GM12878 (cell line): ENCODE measurements around the gene GSC2. TPM values are rescaled to one million over a fixed set of nuclear protein-coding genes. Genes with fewer than 3 reads are reported as not detected.

Source experiments
- ATAC-seq: fragments of 200-7000 bp; cut with Tn5 transposase; 3 replicates; pipeline ENCODE4 v1.9.1; 2020; ENCODE audit warnings: mild to moderate bottlenecking, moderate library complexity
- BruUV-seq: library from RNA; stranded (reverse); fragments of 400-500 nt; replicated peaks from 2 replicates; lab custom pipeline; 2021; lab: Mats Ljungman, UMichigan
- CTCF ChIA-PET: fragments of 300-600 bp; sonication (Branson Sonifier 250); formaldehyde crosslinking; extraction: SDS; loops from one replicate; lab custom pipeline; 2021; ENCODE audit warnings: inconsistent platforms; lab: Yijun Ruan, JAX
- POLR2A ChIA-PET: fragments of 350-600 bp; formaldehyde crosslinking; extraction: SDS; loops from one replicate; lab custom pipeline; 2021; ENCODE audit warnings: inconsistent platforms; lab: Charles Lee
- RAD21 ChIA-PET: fragments of 300-600 bp; sonication (Branson Sonifier 250); formaldehyde crosslinking; loops from one replicate; lab custom pipeline; 2023; ENCODE audit warnings: antibody characterized with exemption; ENCODE audit not compliant: unreplicated experiment; lab: Charles Lee
- SMC1A ChIA-PET: fragments of 300-600 bp; sonication (Branson Sonifier 250); formaldehyde crosslinking; loops from one replicate; lab custom pipeline; 2023; ENCODE audit not compliant: unreplicated experiment, uncharacterized antibody; lab: Charles Lee
- DNase-seq: peaks from one replicate; pipeline ENCODE4 v3.0.0-alpha.2; 2011; ENCODE audit warnings: low read depth, low spot score
- FAIRE-seq: peaks from 3 replicates; lab custom pipeline; 2011; peaks lifted over from hg19 to GRCh38; lab: Jason Lieb, UNC
- H2AFZ ChIP-seq: 2 replicates; pipeline ENCODE4 v1.6.0; 2011; ENCODE audit warnings: low read depth, low read length, control low read depth; ENCODE audit not compliant: control insufficient read depth
- H3K27ac ChIP-seq: 2 replicates; pipeline ENCODE4 v1.5.1; 2011; ENCODE audit warnings: control low read depth; ENCODE audit not compliant: control insufficient read depth, insufficient read depth
- H3K27me3 ChIP-seq, 2 experiments: replicated peaks in 1 of 2; 2 replicates each; pipeline versions ENCODE4 v1.6.0 to v1.6.1; 2011; ENCODE audit warnings: low read length in 1 of 2; ENCODE audit not compliant: control insufficient read depth in 2 of 2, insufficient read depth in 2 of 2
- H3K36me3 ChIP-seq, 2 experiments: 2 replicates each; pipeline ENCODE4 v1.5.1; 2011; ENCODE audit warnings: low read length in 1 of 2; ENCODE audit not compliant: control insufficient read depth in 2 of 2, insufficient read depth in 2 of 2
- H3K4me1 ChIP-seq: 2 replicates; pipeline ENCODE4 v1.6.1; 2011; ENCODE audit warnings: mild to moderate bottlenecking, low read length, moderate library complexity, mixed read lengths; ENCODE audit not compliant: control insufficient read depth, insufficient read depth
- H3K4me2 ChIP-seq: 2 replicates; pipeline ENCODE4 v1.6.0; 2011; ENCODE audit warnings: control low read depth; ENCODE audit not compliant: control insufficient read depth, insufficient read depth
- H3K4me3 ChIP-seq: fragments of 200-600 bp; sonication (generic); 2 replicates; pipeline ENCODE4 v1.5.1; 2016
- H3K79me2 ChIP-seq: 2 replicates; pipeline ENCODE4 v1.6.0; 2011; ENCODE audit warnings: low read length; ENCODE audit not compliant: control insufficient read depth, insufficient read depth
- H3K9ac ChIP-seq: 2 replicates; pipeline ENCODE4 v1.8.0; 2011; ENCODE audit warnings: low read length, control low read depth, mixed read lengths; ENCODE audit not compliant: control insufficient read depth, insufficient read depth
- H3K9me3 ChIP-seq: replicated peaks from 3 replicates; pipeline ENCODE4 v1.5.1; 2011; ENCODE audit warnings: mild to moderate bottlenecking, low read length; ENCODE audit not compliant: control insufficient read depth, insufficient read depth
- H4K20me1 ChIP-seq: 2 replicates; pipeline ENCODE4 v1.6.0; 2011; ENCODE audit not compliant: control insufficient read depth, insufficient read depth
- ASH2L ChIP-seq: fragments of 300-600, 200-600 bp; sonication (generic); IDR thresholded peaks from 2 replicates; pipeline ENCODE4 v1.6.1; 2017; ENCODE audit warnings: low read depth, mild to moderate bottlenecking, borderline replicate concordance
- BRCA1 ChIP-seq: IDR thresholded peaks from 2 replicates; pipeline ENCODE4 v1.6.1; 2011; ENCODE audit warnings: low read depth, low read length, improper control_type of control experiment
- IRF5 ChIP-seq: fragments of 450-650 bp; IDR thresholded peaks from 2 replicates; pipeline ENCODE4 v1.6.1; 2017; ENCODE audit warnings: borderline replicate concordance
- NFYA ChIP-seq: IDR thresholded peaks from 2 replicates; pipeline ENCODE4 v1.6.1; 2011; ENCODE audit warnings: low read depth, mild to moderate bottlenecking, low read length, improper control_type of control experiment, borderline replicate concordance
- NRF1 ChIP-seq: conservative IDR thresholded peaks from 2 replicates; pipeline ENCODE4 v1.6.1; 2011; ENCODE audit warnings: mild to moderate bottlenecking, low read depth, low read length, improper control_type of control experiment
- POLR2A ChIP-seq: IDR thresholded peaks from 2 replicates; pipeline ENCODE4 v1.6.1; 2011; ENCODE audit warnings: low read depth, mild to moderate bottlenecking, low read length
- SRF ChIP-seq, 2 experiments: IDR thresholded peaks; 2 replicates each; pipeline ENCODE4 v1.6.1; 2011; ENCODE audit warnings: low read depth in 2 of 2, low read length in 2 of 2, mild to moderate bottlenecking in 1 of 2, moderate library complexity in 1 of 2
- STAT3 ChIP-seq: IDR thresholded peaks from 2 replicates; pipeline ENCODE4 v1.6.1; 2011; ENCODE audit warnings: low read depth, low read length, improper control_type of control experiment
- SUPT20H ChIP-seq: IDR thresholded peaks from 2 replicates; pipeline ENCODE4 v1.6.1; 2011; ENCODE audit warnings: low read depth, mild to moderate bottlenecking, low read length, moderate library complexity, borderline replicate concordance; ENCODE audit not compliant: control insufficient read depth
- YBX1 ChIP-seq: fragments of 450-650 bp; IDR thresholded peaks from 2 replicates; pipeline ENCODE4 v1.6.1; 2016; ENCODE audit warnings: antibody characterized with exemption
- WGBS: methylation state at CpG from one replicate; pipeline ENCODE4 v1.1.6; 2016; ENCODE audit warnings: low lambda C conversion rate; ENCODE audit not compliant: insufficient replicate concordance, insufficient coverage; ENCODE audit errors: missing lambda C conversion rate; 5-methylcytosine and 5-hydroxymethylcytosine counted together
- in situ Hi-C: fragments of 300-500 bp; cut with MboI; formaldehyde crosslinking; loops from 9 replicates; pipeline ENCODE4 v1.14.3; 2018; ENCODE audit warnings: mixed read lengths
- intact Hi-C: fragments of 100-400 bp; cut with micrococcal nuclease; formaldehyde crosslinking; loops from one replicate; pipeline ENCODE4 v1.14.2; 2022; ENCODE audit not compliant: unreplicated experiment
- polyA plus RNA-seq, 11 experiments: library from polyadenylated mRNA; depleted of rRNA in 4 of 11; unstranded in 6 of 11; stranded (reverse) in 5 of 11; fragments of >200 nt; fragmentation: Nextera tagmentation in 4 of 11; fragmentation: Illumina TruSeq in 1 of 11; extraction: Ambion mirVana in 4 of 11; extraction: Trizol in 1 of 11; gene quantifications; 1 replicate in 1 of 11; 2 replicates in 10 of 11; pipeline versions ENCODE4 v1.2.1 to v1.2.3, GENCODE V29; 2011 to 2016; ENCODE audit warnings: inconsistent platforms in 2 of 11, missing spikeins in 2 of 11, low read depth in 1 of 11
- total RNA-seq, 4 experiments: library from RNA; depleted of rRNA in 3 of 4; stranded (reverse); fragments of >200 nt in 3 of 4; fragmentation: Illumina TruSeq in 1 of 4; extraction: Trizol in 1 of 4; gene quantifications; 2 replicates each; pipeline versions ENCODE4 v1.2.1 to v1.2.3, GENCODE V29; 2013 to 2021
- TF ChIP-seq, protein P1 (sequence below): fragments of 150-350 bp; IDR thresholded peaks from 2 replicates; pipeline ENCODE4 v1.6.1; 2016; ENCODE audit warnings: low read depth, low read length

The GSC2 gene
- total and polyA plus RNA-seq, 10 of the 15 experiments (the other 5 are each of a cell fraction or from before 2014, with no cell fraction given), result not detected

- TF ChIP-seq POLR2A, result no peak
These were observed 36.7 kb downstream of the GSC2 start (continued) for GRCh38 chr22:19113429-19113828.

- Histone ChIP-seq H3K4me3 (no peak overlapping the region), H4K20me1 (peaks cover 2% of the 10 kb centered on the region; the same call in 1 of the 2 replicates), H2AFZ (no peak overlapping the region), H3K9ac (no peak overlapping the region), H3K4me2 (no peak overlapping the region), H3K36me3 (peaks cover 0 to 5% of the 10 kb centered on the region in 2 experiments; a peak in 2 of 4 replicates), H3K79me2 (peaks cover 73% of the 10 kb centered on the region), H3K27me3 (no peaks in the 10 kb centered on the region), H3K9me3 (no peaks in the 10 kb centered on the region), H3K4me1 (peaks cover 15% of the 10 kb centered on the region), H3K27ac (no peak overlapping the region)
- ATAC-seq (no peak), DNase-seq (no peak), FAIRE-seq (no peak)
- ChIA-PET CTCF (interaction anchor here (0.8 to 2.2 kb wide), 4 partner anchors 10 to 518 kb away, joined by 3 to 7 read pairs (median 4); partner anchors contain the start of genes DGCR2 and ESS2), RAD21 (no interaction called here), POLR2A (no interaction called here), SMC1A (interaction anchor here (0.6 to 0.7 kb wide), 2 partner anchors 156 to 1360 kb away, joined by 3 read pairs; no protein-coding TSS in a partner anchor)
- WGBS, result 71% methylated on average over 3 of the region's 3 CpGs
- no TSS peak for BruUV-seq
- in situ Hi-C loops, result no loop called here
- intact Hi-C loops, result no loop called here
- no peak for TF ChIP-seq YBX1
- TF ChIP-seq BRCA1, result no peak
- no peak for TF ChIP-seq SUPT20H
- no peak for TF ChIP-seq NRF1
These were observed 38.5 kb downstream of the GSC2 start for GRCh38 chr22:19111584-19111983.

- ChIA-PET SMC1A (interaction anchor here (0.7 to 1.8 kb wide), 3 partner anchors 10 to 1360 kb away, joined by 3 to 6 read pairs (median 4); partner anchors contain the start of gene DGCR2), POLR2A (interaction anchor here (0.6 kb wide), 1 partner anchor 68 kb away, joined by 3 read pairs; the partner anchor contains the start of gene SLC25A1), RAD21 (interaction anchor here (0.8 to 1.4 kb wide), 3 partner anchors 11 to 68 kb away, joined by 3 to 4 read pairs (median 3); partner anchors contain the start of gene DGCR2), CTCF (interaction anchor here (0.8 to 2.2 kb wide), 7 partner anchors 11 to 519 kb away, joined by 3 to 7 read pairs (median 5); partner anchors contain the start of genes DGCR2 and ESS2)
- no peak overlapping the region for H2AFZ ChIP-seq
- no peak overlapping the region for H3K4me3 ChIP-seq
- peaks cover 73% of the 10 kb centered on the region for H3K79me2 ChIP-seq
- H3K9me3 ChIP-seq, result no peaks in the 10 kb centered on the region
- peaks cover 2% of the 10 kb centered on the region; the same call in 1 of the 2 replicates for H4K20me1 ChIP-seq
- H3K36me3 ChIP-seq, result peaks cover 0 to 5% of the 10 kb centered on the region in 2 experiments; a peak in 2 of 4 replicates
- peaks cover 15% of the 10 kb centered on the region for H3K4me1 ChIP-seq
- no peak for ATAC-seq
- WGBS, result 100% methylated on average over 3 of the region's 3 CpGs
- BruUV-seq, result no TSS peak
- no peak for DNase-seq
- H3K9ac ChIP-seq, result no peak overlapping the region
- FAIRE-seq, result no peak
- no peaks in the 10 kb centered on the region for H3K27me3 ChIP-seq
- in situ Hi-C loops, result no loop called here
- H3K4me2 ChIP-seq, result no peak overlapping the region
- intact Hi-C loops, result no loop called here
- H3K27ac ChIP-seq, result no peak overlapping the region
- no peak for TF ChIP-seq IRF5
- TF ChIP-seq STAT3, result no peak
- TF ChIP-seq ASH2L, result no peak
- TF ChIP-seq SRF (IDR thresholded peaks at IDR 0.05; ENCODE audit: low read depth in 2 of 2, low read length in 2 of 2), result no peak
- TF ChIP-seq NFYA, result no peak
- TF ChIP-seq, protein P1, sequence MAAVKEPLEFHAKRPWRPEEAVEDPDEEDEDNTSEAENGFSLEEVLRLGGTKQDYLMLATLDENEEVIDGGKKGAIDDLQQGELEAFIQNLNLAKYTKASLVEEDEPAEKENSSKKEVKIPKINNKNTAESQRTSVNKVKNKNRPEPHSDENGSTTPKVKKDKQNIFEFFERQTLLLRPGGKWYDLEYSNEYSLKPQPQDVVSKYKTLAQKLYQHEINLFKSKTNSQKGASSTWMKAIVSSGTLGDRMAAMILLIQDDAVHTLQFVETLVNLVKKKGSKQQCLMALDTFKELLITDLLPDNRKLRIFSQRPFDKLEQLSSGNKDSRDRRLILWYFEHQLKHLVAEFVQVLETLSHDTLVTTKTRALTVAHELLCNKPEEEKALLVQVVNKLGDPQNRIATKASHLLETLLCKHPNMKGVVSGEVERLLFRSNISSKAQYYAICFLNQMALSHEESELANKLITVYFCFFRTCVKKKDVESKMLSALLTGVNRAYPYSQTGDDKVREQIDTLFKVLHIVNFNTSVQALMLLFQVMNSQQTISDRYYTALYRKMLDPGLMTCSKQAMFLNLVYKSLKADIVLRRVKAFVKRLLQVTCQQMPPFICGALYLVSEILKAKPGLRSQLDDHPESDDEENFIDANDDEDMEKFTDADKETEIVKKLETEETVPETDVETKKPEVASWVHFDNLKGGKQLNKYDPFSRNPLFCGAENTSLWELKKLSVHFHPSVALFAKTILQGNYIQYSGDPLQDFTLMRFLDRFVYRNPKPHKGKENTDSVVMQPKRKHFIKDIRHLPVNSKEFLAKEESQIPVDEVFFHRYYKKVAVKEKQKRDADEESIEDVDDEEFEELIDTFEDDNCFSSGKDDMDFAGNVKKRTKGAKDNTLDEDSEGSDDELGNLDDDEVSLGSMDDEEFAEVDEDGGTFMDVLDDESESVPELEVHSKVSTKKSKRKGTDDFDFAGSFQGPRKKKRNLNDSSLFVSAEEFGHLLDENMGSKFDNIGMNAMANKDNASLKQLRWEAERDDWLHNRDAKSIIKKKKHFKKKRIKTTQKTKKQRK, result no peak
These were observed 39.0 kb downstream of the GSC2 start for GRCh38 chr22:19111140-19111539.
